Upper lobe of left lung (tissue), 6 donors: ENCODE results near the gene IL1RAPL2. TPM values are rescaled to one million over a fixed set of nuclear protein-coding genes. Genes with fewer than 3 reads are reported as not detected.
A peak's percentile ranks its signal among the peaks of the same experiment; 100 is the strongest.

Source experiments
- ATAC-seq, 2 donors: fragments of 200-7000 bp; cut with Tn5 transposase; one replicate each; pipeline ENCODE4 v1.9.1; 2022; ENCODE audit warnings: mild to moderate bottlenecking in 2 of 2, moderate library complexity in 2 of 2; ENCODE audit not compliant: low FRiP score in 2 of 2
- DNase-seq, 2 donors: peaks; one replicate each; pipeline ENCODE4 v3.0.0-alpha.2; 2019 to 2020
- H3K27ac ChIP-seq, 4 donors: fragments of 200-600 bp; sonication (generic); one replicate each; pipeline ENCODE4 v1.5.1; 2016 to 2019
- H3K27me3 ChIP-seq, 4 donors: fragments of 200-600 bp; sonication (generic); one replicate each; pipeline ENCODE4 v1.5.1; 2017 to 2019
- H3K36me3 ChIP-seq, 4 donors: fragments of 200-600 bp; sonication (generic); one replicate each; pipeline ENCODE4 v1.5.1; 2016 to 2019
- H3K4me1 ChIP-seq, 4 donors: fragments of 200-600 bp; sonication (generic); one replicate each; pipeline ENCODE4 v1.5.1; 2018 to 2019
- H3K4me3 ChIP-seq, 4 donors: fragments of 200-600 bp; sonication (generic); one replicate each; pipeline ENCODE4 v1.5.1; 2017 to 2019; ENCODE audit warnings: mild to moderate bottlenecking in 2 of 4, moderate library complexity in 1 of 4
- H3K9me3 ChIP-seq, 4 donors: fragments of 200-600 bp; sonication (generic); one replicate each; pipeline ENCODE4 v1.5.1; 2018 to 2019
- EP300 ChIP-seq, 4 donors: sonication (generic); formaldehyde crosslinking; IDR thresholded peaks; one replicate each; pipeline ENCODE4 v1.5.1; 2017; ENCODE audit warnings: antibody characterized with exemption in 4 of 4, control low read depth in 2 of 4
- POLR2A ChIP-seq, 4 donors: fragments of 450-650 bp; IDR thresholded peaks; one replicate each; pipeline ENCODE4 v1.5.1; 2016 to 2017; ENCODE audit warnings: antibody characterized with exemption in 4 of 4, mild to moderate bottlenecking in 2 of 4
- POLR2AphosphoS5 ChIP-seq, 2 donors: sonication (generic); formaldehyde crosslinking; IDR thresholded peaks; one replicate each; pipeline ENCODE4 v1.5.1; 2017; ENCODE audit warnings: antibody characterized with exemption in 2 of 2
- WGBS, 2 donors: methylation state at CpG; one replicate each; pipeline ENCODE4 v1.1.5; 2017 to 2018; 5-methylcytosine and 5-hydroxymethylcytosine counted together
- total RNA-seq, 6 donors: library from RNA; depleted of rRNA in 4 of 6; stranded (reverse); fragments of >200 nt in 4 of 6; gene quantifications; one replicate each; pipeline versions ENCODE4 v1.1.0 to v1.2.1, GENCODE V29; 2016 to 2021
- TF ChIP-seq, protein P1 (sequence below), 6 experiments: fragments of 450-650 bp in 4 of 6; fragments of 200-600 bp in 2 of 6; sonication (generic) in 2 of 6; IDR thresholded peaks; one replicate each; pipeline ENCODE4 v1.5.1; 2016 to 2019; ENCODE audit warnings: antibody characterized with exemption in 6 of 6
- donor health status: DM: no; HTN: no; CAD: no; lungs with moderate emphysema.
- donor health status: DM: no; HTN: yes; CAD: no; lungs with severe emphysema.

Gene IL1RAPL2
- total RNA-seq, 6 donors from 2014 or later = not detected

DNA sequence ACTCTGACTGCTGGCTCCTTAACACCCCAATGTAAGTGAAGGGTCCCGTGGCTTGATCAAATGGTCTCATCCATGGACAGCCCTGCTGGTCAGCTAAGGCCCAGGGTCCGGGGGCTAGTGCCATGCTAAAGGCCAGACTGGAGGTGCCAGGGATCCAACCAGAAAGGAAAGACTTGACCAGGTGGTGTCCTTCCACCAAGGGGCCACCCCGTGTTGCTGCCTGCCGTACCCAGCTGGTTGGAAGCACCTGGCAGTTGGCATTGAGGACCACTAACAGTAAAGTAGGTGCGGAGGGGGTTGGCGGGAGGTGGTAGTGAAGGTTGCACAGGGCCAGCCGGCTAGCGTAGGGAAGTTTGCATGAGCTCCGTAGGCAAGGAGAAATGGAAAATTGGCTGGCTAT lies 1.7 kb upstream of the IL1RAPL2 start:
- no peak for ATAC-seq
- H3K9me3 ChIP-seq = no peaks in the 10 kb centered on the region
- TF ChIP-seq, protein P1, sequence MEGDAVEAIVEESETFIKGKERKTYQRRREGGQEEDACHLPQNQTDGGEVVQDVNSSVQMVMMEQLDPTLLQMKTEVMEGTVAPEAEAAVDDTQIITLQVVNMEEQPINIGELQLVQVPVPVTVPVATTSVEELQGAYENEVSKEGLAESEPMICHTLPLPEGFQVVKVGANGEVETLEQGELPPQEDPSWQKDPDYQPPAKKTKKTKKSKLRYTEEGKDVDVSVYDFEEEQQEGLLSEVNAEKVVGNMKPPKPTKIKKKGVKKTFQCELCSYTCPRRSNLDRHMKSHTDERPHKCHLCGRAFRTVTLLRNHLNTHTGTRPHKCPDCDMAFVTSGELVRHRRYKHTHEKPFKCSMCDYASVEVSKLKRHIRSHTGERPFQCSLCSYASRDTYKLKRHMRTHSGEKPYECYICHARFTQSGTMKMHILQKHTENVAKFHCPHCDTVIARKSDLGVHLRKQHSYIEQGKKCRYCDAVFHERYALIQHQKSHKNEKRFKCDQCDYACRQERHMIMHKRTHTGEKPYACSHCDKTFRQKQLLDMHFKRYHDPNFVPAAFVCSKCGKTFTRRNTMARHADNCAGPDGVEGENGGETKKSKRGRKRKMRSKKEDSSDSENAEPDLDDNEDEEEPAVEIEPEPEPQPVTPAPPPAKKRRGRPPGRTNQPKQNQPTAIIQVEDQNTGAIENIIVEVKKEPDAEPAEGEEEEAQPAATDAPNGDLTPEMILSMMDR (IDR thresholded peaks at IDR 0.05) = no peak
- TF ChIP-seq POLR2A (IDR thresholded peaks at IDR 0.05) (no peak), POLR2AphosphoS5 (IDR thresholded peaks at IDR 0.05) (no peak), EP300 (IDR thresholded peaks at IDR 0.05) (no peak)
- H3K27ac ChIP-seq = no peak overlapping the region
- DNase-seq = no peak
- WGBS, 2 donors = 65 to 69% methylated on average over 7 to 9 of the region's 9 CpGs
- no peak overlapping the region for H3K4me3 ChIP-seq
- H3K4me1 ChIP-seq = peaks cover 0 to 19% (median 0%) of the 10 kb centered on the region in 4 donors
- no peaks in the 10 kb centered on the region for H3K36me3 ChIP-seq
- H3K27me3 ChIP-seq = peaks cover 0 to 18% (median 0%) of the 10 kb centered on the region in 4 donors

DNA sequence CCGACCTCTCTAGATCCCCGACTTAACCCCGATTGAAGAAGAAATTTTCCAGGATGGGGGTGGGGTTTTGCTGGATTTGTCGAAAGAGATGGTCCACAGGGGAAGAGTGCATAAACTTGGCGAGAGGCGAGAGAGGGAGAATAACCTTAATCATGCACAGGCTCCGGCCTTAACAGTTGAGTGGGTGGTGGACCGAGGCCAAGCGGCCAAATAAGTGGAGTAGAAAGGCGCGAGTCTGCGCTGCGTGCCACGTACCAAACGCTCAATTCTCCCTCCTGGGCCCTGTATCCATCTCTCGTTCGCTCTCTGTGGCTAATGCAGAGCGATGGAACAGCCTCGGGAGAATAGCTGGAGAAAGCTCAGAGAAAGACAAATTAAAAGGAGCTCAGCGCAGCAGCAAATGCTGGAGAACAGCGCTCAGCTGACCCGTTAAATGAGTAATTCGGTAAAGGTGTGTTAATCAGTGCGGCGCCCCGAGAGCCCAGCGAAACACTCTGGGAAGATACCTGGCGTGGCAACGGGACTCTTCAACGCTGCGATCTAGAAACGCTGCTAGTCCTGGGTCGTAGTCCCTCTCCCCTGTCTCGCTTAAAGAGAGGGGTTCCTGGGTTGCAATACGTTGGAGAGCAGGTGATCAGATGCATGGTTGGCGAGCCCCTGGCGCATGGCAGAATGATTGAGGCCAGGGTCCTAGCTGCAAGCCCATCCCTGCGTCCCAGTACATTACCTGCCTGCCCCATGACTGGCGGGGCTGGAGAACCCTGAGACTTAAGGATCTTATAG lies 887 bp upstream of the IL1RAPL2 start:
- H3K36me3 ChIP-seq = no peaks in the 10 kb centered on the region
- no peak overlapping the region for H3K27ac ChIP-seq
- 3 to 38% methylated on average over 9 to 38 of the region's 39 CpGs for WGBS, 2 donors
- peaks cover 0 to 18% (median 0%) of the 10 kb centered on the region in 4 donors for H3K27me3 ChIP-seq
- DNase-seq (no peak), ATAC-seq (no peak)
- H3K4me1 ChIP-seq = peaks cover 0 to 19% (median 0%) of the 10 kb centered on the region in 4 donors
- no peaks in the 10 kb centered on the region for H3K9me3 ChIP-seq
- TF ChIP-seq EP300 (IDR thresholded peaks at IDR 0.05) = no peak
- TF ChIP-seq POLR2A (IDR thresholded peaks at IDR 0.05) = no peak
- TF ChIP-seq, protein P1 (IDR thresholded peaks at IDR 0.05) = no peak
- no peak overlapping the region for H3K4me3 ChIP-seq

DNA sequence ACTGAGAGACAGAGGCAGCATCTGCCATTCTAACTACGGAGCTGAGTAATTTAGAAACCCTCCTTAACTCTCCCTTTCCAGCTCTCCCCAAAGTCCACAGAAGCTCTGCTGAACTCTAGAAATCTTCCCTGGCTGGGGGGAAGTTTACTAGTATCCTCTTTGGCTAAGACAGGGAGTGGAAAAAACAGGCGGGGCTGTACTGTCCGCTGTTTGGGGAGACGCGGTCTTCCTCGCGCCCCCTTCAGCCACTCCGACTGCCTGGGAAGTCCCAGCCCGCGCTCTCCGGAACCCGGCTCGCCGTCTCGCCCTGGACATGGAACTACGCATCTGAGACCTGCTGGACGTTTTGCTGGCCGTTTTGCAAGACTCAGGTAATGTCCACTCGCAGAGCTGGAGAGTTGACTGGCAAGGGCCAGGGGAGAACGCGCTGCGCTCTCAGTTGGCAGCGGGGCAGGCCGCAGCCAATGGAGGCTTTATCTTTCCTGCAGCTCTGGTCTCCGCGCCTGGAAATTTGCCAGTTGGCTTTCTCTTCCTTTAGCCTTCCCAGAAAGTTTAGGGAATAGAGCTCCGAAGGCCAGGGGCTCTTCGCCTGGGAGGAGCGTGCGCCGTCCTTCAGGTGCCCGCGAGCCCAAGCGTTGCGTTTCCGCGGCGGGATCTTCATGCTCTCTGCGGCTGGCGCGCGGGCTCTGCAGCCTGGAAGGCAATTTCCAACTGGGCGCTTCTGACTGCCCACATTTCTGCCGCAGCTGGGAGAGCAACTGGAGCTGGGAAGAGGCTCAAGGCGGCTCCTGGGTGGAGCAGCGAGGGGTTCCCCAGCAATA lies 892 bp downstream of the IL1RAPL2 start:
- DNase-seq = peak in 1 of 2 donors; percentile 39
- H3K4me1 ChIP-seq = peaks cover 0 to 19% (median 0%) of the 10 kb centered on the region in 4 donors
- TF ChIP-seq, protein P1 (IDR thresholded peaks at IDR 0.05) = no peak
- TF ChIP-seq POLR2A (IDR thresholded peaks at IDR 0.05) = no peak
- TF ChIP-seq EP300 (IDR thresholded peaks at IDR 0.05) = no peak
- TF ChIP-seq POLR2AphosphoS5 (IDR thresholded peaks at IDR 0.05) = no peak
- H3K27me3 ChIP-seq = peaks cover 0 to 18% (median 0%) of the 10 kb centered on the region in 4 donors
- ATAC-seq = no peak
- no peaks in the 10 kb centered on the region for H3K36me3 ChIP-seq
- H3K9me3 ChIP-seq = no peaks in the 10 kb centered on the region
- H3K4me3 ChIP-seq = peak overlapping the region in 1 of 4 donors; percentile 17
- 34% methylated on average over 45 of the region's 46 CpGs; no CpG with 5 or more reads in 1 of the 2 donors for WGBS, 2 donors
- H3K27ac ChIP-seq = no peak overlapping the region

DNA sequence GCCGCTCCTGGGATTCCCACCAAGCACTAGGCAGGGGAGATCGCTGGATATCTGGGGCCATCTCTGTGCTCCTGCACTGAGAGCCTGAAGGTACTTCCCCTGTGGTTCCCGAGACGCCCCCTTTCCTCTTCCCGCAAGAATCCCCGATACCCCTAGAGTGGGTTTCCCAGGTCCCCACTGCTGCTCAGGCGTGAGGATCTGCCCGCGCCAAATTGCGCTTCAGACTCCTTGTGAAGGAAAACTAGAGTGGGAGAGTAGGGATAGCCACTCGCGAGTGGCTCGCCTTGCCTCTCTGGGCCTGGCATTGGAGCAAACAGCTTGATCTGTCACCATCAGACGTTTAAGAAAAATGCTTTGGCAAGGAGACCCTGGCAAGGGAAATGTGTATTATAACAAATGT lies 1.5 kb downstream of the IL1RAPL2 start:
- ATAC-seq (no peak), DNase-seq (no peak)
- Histone ChIP-seq H3K9me3 (no peaks in the 10 kb centered on the region), H3K4me1 (peaks cover 0 to 19% (median 0%) of the 10 kb centered on the region in 4 donors), H3K27me3 (peaks cover 0 to 18% (median 0%) of the 10 kb centered on the region in 4 donors), H3K27ac (no peak overlapping the region), H3K4me3 (no peak overlapping the region), H3K36me3 (no peaks in the 10 kb centered on the region)
- TF ChIP-seq EP300 (IDR thresholded peaks at IDR 0.05) (no peak), POLR2AphosphoS5 (IDR thresholded peaks at IDR 0.05) (no peak), POLR2A (IDR thresholded peaks at IDR 0.05) (no peak)
- TF ChIP-seq, protein P1 (IDR thresholded peaks at IDR 0.05) = no peak
- 52% methylated on average over 14 of the region's 14 CpGs; no CpG with 5 or more reads in 1 of the 2 donors for WGBS, 2 donors
